Calu3 (cell line): Measurements from ENCODE around the gene PCGF5. TPM values are rescaled to one million over a fixed set of nuclear protein-coding genes. Genes with fewer than 3 reads are reported as not detected.

ENCODE experiments used
- total RNA-seq: library from RNA; stranded (reverse); gene quantifications from 2 replicates; pipeline ENCODE4 v1.2.3, GENCODE V29; 2022

PCGF5 gene
- total RNA-seq, 1 experiment from 2014 or later: 19.5 TPM

Other genes starting within 250 kb of the PCGF5 start
- gene HECTD2, start 189.7 kb downstream of the PCGF5 start, total RNA-seq: 2.7 and 3.1 TPM in 2 replicates